ENCODE data around the gene RTCB. TPM values are rescaled to one million over a fixed set of nuclear protein-coding genes. Genes with fewer than 3 reads are reported as not detected.

Gene RTCB
- total RNA-seq, 3 donors from 2014 or later: 120 to 131 (median 124) TPM

DNA sequence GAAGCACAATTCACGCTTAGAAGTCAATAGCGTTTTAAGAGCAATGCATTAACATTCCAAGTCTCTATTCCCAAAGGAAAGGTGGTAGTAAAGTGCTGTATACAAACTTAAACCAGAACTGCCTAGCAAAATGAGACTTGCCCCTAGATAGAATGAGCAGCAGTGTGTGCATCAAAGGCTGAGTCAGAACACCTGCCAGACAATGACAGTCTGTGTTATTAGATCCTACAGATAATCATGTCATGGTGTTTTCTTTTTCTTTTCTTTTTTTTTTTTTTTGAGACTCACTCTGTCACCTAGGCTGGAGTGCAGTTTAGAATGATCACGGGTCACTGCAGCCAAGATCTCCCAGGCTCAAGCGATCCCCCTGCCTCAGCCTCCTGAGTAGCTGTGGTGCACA lies 1.6 kb downstream of the RTCB start:
- peaks cover 52% of the 10 kb centered on the region for H3K4me1 Mint-ChIP-seq (ENCODE audit: low read depth)
- ATAC-seq: no peak
- no peaks in the 10 kb centered on the region for H3K9me3 Mint-ChIP-seq
- H3K27me3 Mint-ChIP-seq (ENCODE audit: low read depth): no peaks in the 10 kb centered on the region
- peak overlapping the region; percentile 97 for H3K4me3 Mint-ChIP-seq
- H3K36me3 Mint-ChIP-seq (ENCODE audit: insufficient read depth): peaks cover 29% of the 10 kb centered on the region
- DNase-seq: no peak

DNA sequence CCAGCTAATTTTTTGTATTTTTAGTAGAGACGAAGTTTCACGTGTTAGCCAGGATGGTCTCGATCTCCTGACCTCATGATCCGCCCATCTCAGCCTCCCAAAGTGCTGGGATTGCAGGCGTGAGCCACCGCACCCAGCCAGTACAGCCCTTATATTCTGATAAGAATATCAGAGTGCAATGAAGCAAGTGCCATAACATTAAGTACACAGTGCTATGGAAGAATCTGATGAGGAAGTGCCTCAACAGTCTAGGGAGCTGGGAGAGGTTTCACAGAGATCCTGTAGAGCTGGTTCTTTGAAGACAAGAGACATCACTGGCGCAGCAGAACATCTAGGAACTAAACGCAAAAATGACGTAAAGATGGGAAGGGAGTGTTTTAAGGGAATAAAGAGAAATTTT lies 2.1 kb downstream of the RTCB start:
- H3K36me3 Mint-ChIP-seq (ENCODE audit: insufficient read depth): peaks cover 33% of the 10 kb centered on the region
- DNase-seq (no peak), ATAC-seq (no peak)
- H3K9me3 Mint-ChIP-seq: no peaks in the 10 kb centered on the region
- H3K4me3 Mint-ChIP-seq: peak overlapping the region; percentile 97
- H3K27me3 Mint-ChIP-seq (ENCODE audit: low read depth): no peaks in the 10 kb centered on the region
- peaks cover 52% of the 10 kb centered on the region for H3K4me1 Mint-ChIP-seq (ENCODE audit: low read depth)

GRCh38 chr22:32407936-32408335 lies 4.1 kb downstream of the RTCB start:
- Mint-ChIP-seq H3K4me3 (no peak overlapping the region), H3K9me3 (no peaks in the 10 kb centered on the region), H3K36me3 (ENCODE audit: insufficient read depth) (peaks cover 38% of the 10 kb centered on the region), H3K27me3 (ENCODE audit: low read depth) (no peaks in the 10 kb centered on the region), H3K4me1 (ENCODE audit: low read depth) (peaks cover 50% of the 10 kb centered on the region)
- no peak for ATAC-seq
- no peak for DNase-seq

- Mint-ChIP-seq H3K36me3 (ENCODE audit: insufficient read depth) (peaks cover 38% of the 10 kb centered on the region), H3K4me1 (ENCODE audit: low read depth) (peaks cover 43% of the 10 kb centered on the region), H3K27me3 (ENCODE audit: low read depth) (no peaks in the 10 kb centered on the region), H3K9me3 (no peaks in the 10 kb centered on the region), H3K4me3 (no peak overlapping the region)
- ATAC-seq (no peak), DNase-seq (no peak)
These were observed 4.7 kb downstream of the RTCB start for GRCh38 chr22:32407312-32407711.

- no peak for DNase-seq
- H3K27me3 Mint-ChIP-seq (ENCODE audit: low read depth): no peaks in the 10 kb centered on the region
- ATAC-seq: no peak
- no peaks in the 10 kb centered on the region for H3K9me3 Mint-ChIP-seq
- H3K36me3 Mint-ChIP-seq (ENCODE audit: insufficient read depth): peaks cover 54% of the 10 kb centered on the region
- no peak overlapping the region for H3K4me3 Mint-ChIP-seq
- H3K4me1 Mint-ChIP-seq (ENCODE audit: low read depth): peaks cover 21% of the 10 kb centered on the region
These were observed 8.0 kb downstream of the RTCB start for GRCh38 chr22:32404021-32404420.

GRCh38 chr22:32401486-32401885 lies 10.6 kb downstream of the RTCB start:
- Mint-ChIP-seq H3K36me3 (ENCODE audit: insufficient read depth) (peaks cover 47% of the 10 kb centered on the region), H3K4me1 (ENCODE audit: low read depth) (no peaks in the 10 kb centered on the region), H3K27me3 (ENCODE audit: low read depth) (no peaks in the 10 kb centered on the region), H3K9me3 (no peaks in the 10 kb centered on the region), H3K4me3 (no peak overlapping the region)
- no peak for DNase-seq
- no peak for ATAC-seq

DNA sequence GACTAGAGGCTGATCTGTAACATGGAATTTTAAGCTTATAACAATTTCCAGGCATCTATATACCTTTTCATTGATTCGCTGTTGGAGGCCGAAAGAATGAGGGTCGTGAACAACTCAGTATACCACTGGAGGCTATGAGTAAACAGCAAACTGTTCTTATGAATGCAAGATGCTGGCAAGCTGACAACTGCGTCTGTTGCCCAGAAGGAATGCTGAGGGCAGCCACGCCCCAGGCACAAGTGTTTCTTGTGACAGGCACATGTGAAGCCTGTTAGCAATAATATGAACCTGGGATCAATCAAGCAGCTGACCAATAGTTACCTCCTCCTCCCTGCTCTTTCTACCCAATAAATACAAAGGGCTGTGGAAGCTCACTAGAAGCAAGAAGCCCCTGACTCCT lies 15.3 kb downstream of the RTCB start:
- no peaks in the 10 kb centered on the region for H3K9me3 Mint-ChIP-seq
- no peak overlapping the region for H3K4me3 Mint-ChIP-seq
- H3K4me1 Mint-ChIP-seq (ENCODE audit: low read depth): no peaks in the 10 kb centered on the region
- H3K27me3 Mint-ChIP-seq (ENCODE audit: low read depth): no peaks in the 10 kb centered on the region
- ATAC-seq (no peak), DNase-seq (no peak)
- H3K36me3 Mint-ChIP-seq (ENCODE audit: insufficient read depth): peaks cover 60% of the 10 kb centered on the region

DNA sequence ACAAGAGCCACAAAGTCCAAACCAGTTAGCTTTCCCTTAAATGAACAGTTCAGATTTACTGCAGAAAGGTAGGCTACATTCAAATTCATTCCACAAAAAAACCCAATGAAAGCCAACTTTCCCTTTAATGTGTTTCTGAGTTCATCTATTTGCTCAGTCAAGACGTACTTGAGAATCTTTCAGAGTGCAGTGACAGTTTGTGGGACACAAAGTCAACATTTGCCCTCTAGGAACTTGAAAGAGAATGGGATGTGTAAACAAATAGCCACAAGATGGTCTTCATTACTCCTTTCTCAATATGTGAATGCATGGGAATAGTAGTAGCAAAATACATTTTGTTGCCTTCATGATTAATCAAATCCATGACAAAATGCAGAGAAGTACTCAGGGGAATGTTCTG lies 15.8 kb downstream of the RTCB start:
- Mint-ChIP-seq H3K9me3 (no peaks in the 10 kb centered on the region), H3K27me3 (ENCODE audit: low read depth) (no peaks in the 10 kb centered on the region), H3K4me1 (ENCODE audit: low read depth) (no peaks in the 10 kb centered on the region), H3K4me3 (no peak overlapping the region), H3K36me3 (ENCODE audit: insufficient read depth) (peaks cover 56% of the 10 kb centered on the region)
- ATAC-seq (no peak), DNase-seq (no peak)

- no peaks in the 10 kb centered on the region for H3K4me1 Mint-ChIP-seq (ENCODE audit: low read depth)
- ATAC-seq: no peak
- H3K36me3 Mint-ChIP-seq (ENCODE audit: insufficient read depth): peaks cover 49% of the 10 kb centered on the region
These were observed 16.9 kb downstream of the RTCB start for GRCh38 chr22:32395107-32395506.

GRCh38 chr22:32389685-32390084 lies 22.4 kb downstream of the RTCB start:
- Mint-ChIP-seq H3K27me3 (ENCODE audit: low read depth) (no peaks in the 10 kb centered on the region), H3K4me1 (ENCODE audit: low read depth) (no peaks in the 10 kb centered on the region), H3K9me3 (no peaks in the 10 kb centered on the region), H3K36me3 (ENCODE audit: insufficient read depth) (peaks cover 47% of the 10 kb centered on the region), H3K4me3 (no peak overlapping the region)
- ATAC-seq: no peak
- DNase-seq: no peak

More at GRCh38 chr22:32395107-32395506, 16.9 kb downstream of the RTCB start:
- no peak overlapping the region for H3K4me3 Mint-ChIP-seq
- DNase-seq: no peak
- H3K9me3 Mint-ChIP-seq: no peaks in the 10 kb centered on the region
- H3K27me3 Mint-ChIP-seq (ENCODE audit: low read depth): no peaks in the 10 kb centered on the region

DNA sequence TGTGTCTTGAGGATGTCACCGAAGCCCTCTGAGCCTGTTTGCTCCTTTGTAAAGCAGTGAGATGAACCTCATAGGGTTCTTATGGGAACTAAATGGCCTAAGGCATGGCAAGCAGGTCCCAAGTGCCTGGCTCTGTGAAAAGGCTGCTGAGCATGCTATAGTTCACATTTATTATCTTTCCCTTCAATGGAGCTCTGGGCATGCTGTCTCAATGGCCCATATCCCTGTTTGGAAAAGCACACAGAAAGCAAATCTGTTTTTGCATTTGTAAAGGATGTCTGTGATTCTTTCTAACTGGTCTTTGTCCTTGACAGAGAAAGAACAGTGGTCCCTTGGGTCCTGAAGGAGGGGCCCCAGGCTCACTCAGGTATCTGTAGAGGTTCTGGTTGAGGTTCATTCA lies 26.4 kb downstream of the RTCB start:
- H3K27me3 Mint-ChIP-seq (ENCODE audit: low read depth): no peaks in the 10 kb centered on the region
- no peaks in the 10 kb centered on the region for H3K9me3 Mint-ChIP-seq
- DNase-seq: no peak
- no peak for ATAC-seq
- no peaks in the 10 kb centered on the region for H3K4me1 Mint-ChIP-seq (ENCODE audit: low read depth)
- no peak overlapping the region for H3K4me3 Mint-ChIP-seq
- peaks cover 28% of the 10 kb centered on the region for H3K36me3 Mint-ChIP-seq (ENCODE audit: insufficient read depth)

DNA sequence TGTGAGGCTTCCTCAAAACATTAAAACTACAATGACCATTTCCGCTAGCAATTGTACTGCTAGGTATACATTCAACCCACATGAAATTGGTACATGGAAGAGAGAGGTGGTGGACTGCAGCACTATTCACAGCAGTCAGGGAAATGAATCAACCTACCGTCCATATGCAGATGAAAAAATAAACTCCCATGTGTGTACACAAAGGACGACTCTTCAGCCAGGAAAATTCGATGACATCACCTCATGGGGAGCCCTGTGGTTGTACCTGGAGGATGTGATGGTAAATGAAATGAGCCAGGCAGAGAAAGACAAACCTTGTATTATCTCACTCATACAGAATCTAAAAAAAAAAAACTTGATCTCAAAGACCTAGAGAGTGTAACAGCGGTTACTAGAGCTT lies 31.1 kb downstream of the RTCB start:
- no peaks in the 10 kb centered on the region for H3K4me1 Mint-ChIP-seq (ENCODE audit: low read depth)
- DNase-seq: no peak
- peaks cover 2% of the 10 kb centered on the region for H3K36me3 Mint-ChIP-seq (ENCODE audit: insufficient read depth)
- no peaks in the 10 kb centered on the region for H3K27me3 Mint-ChIP-seq (ENCODE audit: low read depth)
- no peaks in the 10 kb centered on the region for H3K9me3 Mint-ChIP-seq
- ATAC-seq: no peak
- no peak overlapping the region for H3K4me3 Mint-ChIP-seq

GRCh38 chr22:32378707-32379272 lies 33.3 kb downstream of the RTCB start:
- no peaks in the 10 kb centered on the region for H3K27me3 Mint-ChIP-seq (ENCODE audit: low read depth)
- no peak overlapping the region for H3K4me3 Mint-ChIP-seq
- no peaks in the 10 kb centered on the region for H3K36me3 Mint-ChIP-seq (ENCODE audit: insufficient read depth)
- no peaks in the 10 kb centered on the region for H3K4me1 Mint-ChIP-seq (ENCODE audit: low read depth)
- no peaks in the 10 kb centered on the region for H3K9me3 Mint-ChIP-seq
- no peak for DNase-seq
- ATAC-seq: no peak

DNA sequence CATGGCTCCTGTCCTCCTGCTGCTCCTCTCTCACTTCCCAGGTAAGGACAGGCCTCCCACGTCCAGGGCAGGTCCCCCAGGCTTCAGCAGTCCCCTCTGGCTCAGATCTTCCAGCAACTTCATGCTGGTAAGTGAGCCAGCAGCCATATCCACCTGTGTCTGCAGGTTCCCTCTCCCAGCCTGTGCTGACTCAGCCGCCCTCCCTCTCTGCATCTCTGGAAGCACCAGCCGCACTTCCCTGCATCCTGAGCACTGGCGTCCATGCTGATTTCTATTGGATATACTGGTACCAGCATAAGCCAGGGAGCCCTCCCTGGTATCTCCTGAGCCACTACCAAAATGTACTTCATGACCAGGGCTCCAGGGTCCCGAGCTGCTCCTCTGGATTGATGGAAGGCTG lies 35.4 kb downstream of the RTCB start:
- H3K36me3 Mint-ChIP-seq (ENCODE audit: insufficient read depth): no peaks in the 10 kb centered on the region
- no peak for ATAC-seq

DNA sequence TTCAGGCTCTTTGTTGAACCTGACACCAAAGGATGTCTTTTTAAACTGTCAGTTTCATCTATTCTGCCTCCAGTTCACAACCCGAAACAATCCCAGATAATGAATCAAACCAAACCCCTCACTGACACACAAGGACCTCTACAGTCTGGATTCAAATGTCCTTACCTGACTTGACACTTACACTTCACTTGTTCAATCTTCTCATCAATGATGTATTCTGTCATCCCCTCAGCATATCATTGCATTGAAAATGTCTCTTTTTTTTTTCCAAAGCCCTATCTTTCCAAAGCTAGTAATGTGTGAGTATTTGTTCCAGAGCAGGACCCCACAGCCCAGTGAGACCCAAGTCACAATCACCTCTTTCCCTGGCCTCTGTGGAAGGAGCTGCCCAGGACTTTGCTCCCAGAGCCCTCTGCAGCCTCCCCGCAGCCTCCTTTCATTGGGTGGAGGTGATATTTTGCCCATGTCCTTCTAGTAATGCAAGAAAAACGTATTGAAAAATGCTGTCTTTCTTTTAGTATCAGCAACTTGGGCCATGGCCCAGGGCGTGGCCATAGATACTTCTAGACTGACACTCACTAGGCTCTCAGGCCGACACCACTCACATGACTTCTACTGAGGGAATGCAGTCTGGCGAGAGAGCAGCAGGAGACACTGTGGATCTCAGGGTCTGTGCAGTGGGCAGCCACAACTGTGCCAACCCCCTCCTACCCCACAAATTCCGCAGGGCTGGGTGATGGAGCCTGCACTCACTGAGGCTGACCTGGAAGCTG lies 36.2 kb downstream of the RTCB start:
- ATAC-seq (no peak), DNase-seq (no peak)
- no peaks in the 10 kb centered on the region for H3K27me3 Mint-ChIP-seq (ENCODE audit: low read depth)
- no peaks in the 10 kb centered on the region for H3K36me3 Mint-ChIP-seq (ENCODE audit: insufficient read depth)
- no peaks in the 10 kb centered on the region for H3K9me3 Mint-ChIP-seq
- H3K4me1 Mint-ChIP-seq (ENCODE audit: low read depth): no peaks in the 10 kb centered on the region
- H3K4me3 Mint-ChIP-seq: no peak overlapping the region

More for the DNA sequence above, 35.4 kb downstream of the RTCB start:
- Mint-ChIP-seq H3K4me3 (no peak overlapping the region), H3K9me3 (no peaks in the 10 kb centered on the region), H3K4me1 (ENCODE audit: low read depth) (no peaks in the 10 kb centered on the region), H3K27me3 (ENCODE audit: low read depth) (no peaks in the 10 kb centered on the region)
- DNase-seq: no peak

All from activated T-cell treated with anti-CD3 and anti-CD28 coated beads, Interleukin-2, amount 50 U/mL, for 4 hours (primary cell).